ENCODE data around the gene SDR39U1. TPM values are rescaled to one million over a fixed set of nuclear protein-coding genes. Genes with fewer than 3 reads are reported as not detected.

SDR39U1 gene
- polyA plus RNA-seq, 4 donors, result 41.4 to 52.6 (median 50.2) TPM

- DNase-seq, result peak; percentile 66 to 69
- Histone ChIP-seq H3K27me3 (ENCODE audit: control insufficient read depth in 3 of 3, insufficient read depth in 3 of 3, low read length in 3 of 3) (no peaks in the 10 kb centered on the region), H3K9me3 (ENCODE audit: control insufficient read depth in 2 of 2, insufficient read depth in 1 of 2, low read depth in 1 of 2, low read length in 1 of 2) (no peaks in the 10 kb centered on the region), H3K4me3 (ENCODE audit: low read depth in 1 of 3, low read length in 3 of 3) (no peak overlapping the region), H3K27ac (ENCODE audit: low read depth in 1 of 3, low read length in 2 of 3) (no peak overlapping the region), H3K36me3 (ENCODE audit: control insufficient read depth in 3 of 3, insufficient read depth in 2 of 3, low read depth in 1 of 3, low read length in 3 of 3) (peaks cover 0 to 93% (median 0%) of the 10 kb centered on the region in 3 donors), H3K4me1 (ENCODE audit: control insufficient read depth in 3 of 3, insufficient read depth in 2 of 3, low read depth in 1 of 3, low read length in 2 of 3) (no peaks in the 10 kb centered on the region)
- 68 to 71% (median 70%) methylated on average over 16 of the region's 16 CpGs for WGBS, 3 donors
- FAIRE-seq, result no peak
These were observed 30.9 kb downstream of the SDR39U1 start for GRCh38 chr14:24411443-24412389.

- Histone ChIP-seq H3K27ac (ENCODE audit: low read depth in 1 of 3, low read length in 2 of 3) (no peak overlapping the region), H3K4me1 (ENCODE audit: control insufficient read depth in 3 of 3, insufficient read depth in 2 of 3, low read depth in 1 of 3, low read length in 2 of 3) (no peaks in the 10 kb centered on the region), H3K27me3 (ENCODE audit: control insufficient read depth in 3 of 3, insufficient read depth in 3 of 3, low read length in 3 of 3) (no peaks in the 10 kb centered on the region), H3K36me3 (ENCODE audit: control insufficient read depth in 3 of 3, insufficient read depth in 2 of 3, low read depth in 1 of 3, low read length in 3 of 3) (peaks cover 0 to 85% (median 0%) of the 10 kb centered on the region in 3 donors), H3K9me3 (ENCODE audit: control insufficient read depth in 2 of 2, insufficient read depth in 1 of 2, low read depth in 1 of 2, low read length in 1 of 2) (no peaks in the 10 kb centered on the region), H3K4me3 (ENCODE audit: low read depth in 1 of 3, low read length in 3 of 3) (no peak overlapping the region)
- 82 to 95% (median 91%) methylated on average over 10 of the region's 10 CpGs for WGBS, 3 donors
- DNase-seq (no peak), FAIRE-seq (no peak)
These were observed 32.6 kb downstream of the SDR39U1 start for GRCh38 chr14:24409956-24410355.

- Histone ChIP-seq H3K4me1 (ENCODE audit: control insufficient read depth in 3 of 3, insufficient read depth in 2 of 3, low read depth in 1 of 3, low read length in 2 of 3) (peaks cover 0 to 3% (median 0%) of the 10 kb centered on the region in 3 donors), H3K27me3 (ENCODE audit: control insufficient read depth in 3 of 3, insufficient read depth in 3 of 3, low read length in 3 of 3) (no peaks in the 10 kb centered on the region), H3K36me3 (ENCODE audit: control insufficient read depth in 3 of 3, insufficient read depth in 2 of 3, low read depth in 1 of 3, low read length in 3 of 3) (peaks cover 0 to 82% (median 0%) of the 10 kb centered on the region in 3 donors), H3K4me3 (ENCODE audit: low read depth in 1 of 3, low read length in 3 of 3) (no peak overlapping the region), H3K27ac (ENCODE audit: low read depth in 1 of 3, low read length in 2 of 3) (no peak overlapping the region), H3K9me3 (ENCODE audit: control insufficient read depth in 2 of 2, insufficient read depth in 1 of 2, low read depth in 1 of 2, low read length in 1 of 2) (no peaks in the 10 kb centered on the region)
- 83 to 89% (median 85%) methylated on average over 6 of the region's 6 CpGs for WGBS, 3 donors
- no peak for DNase-seq
- FAIRE-seq, result no peak
These were observed 33.4 kb downstream of the SDR39U1 start for GRCh38 chr14:24409192-24409591.

- WGBS, 3 donors, result 68 to 77% (median 72%) methylated on average over 3 of the region's 3 CpGs
- H3K9me3 ChIP-seq (ENCODE audit: control insufficient read depth in 2 of 2, insufficient read depth in 1 of 2, low read depth in 1 of 2, low read length in 1 of 2), result no peaks in the 10 kb centered on the region
- FAIRE-seq (no peak), DNase-seq (no peak)
- no peak overlapping the region for H3K27ac ChIP-seq (ENCODE audit: low read depth in 1 of 3, low read length in 2 of 3)
- H3K4me1 ChIP-seq (ENCODE audit: control insufficient read depth in 3 of 3, insufficient read depth in 2 of 3, low read depth in 1 of 3, low read length in 2 of 3), result peaks cover 0 to 7% (median 2%) of the 10 kb centered on the region in 3 donors
- H3K4me3 ChIP-seq (ENCODE audit: low read depth in 1 of 3, low read length in 3 of 3), result no peak overlapping the region
- peaks cover 0 to 78% (median 0%) of the 10 kb centered on the region in 3 donors for H3K36me3 ChIP-seq (ENCODE audit: control insufficient read depth in 3 of 3, insufficient read depth in 2 of 3, low read depth in 1 of 3, low read length in 3 of 3)
- H3K27me3 ChIP-seq (ENCODE audit: control insufficient read depth in 3 of 3, insufficient read depth in 3 of 3, low read length in 3 of 3), result no peaks in the 10 kb centered on the region
These were observed 33.8 kb downstream of the SDR39U1 start for GRCh38 chr14:24408764-24409163.

GRCh38 chr14:24407608-24408325 is 34.8 kb downstream of the SDR39U1 start:
- FAIRE-seq (no peak), DNase-seq (no peak)
- Histone ChIP-seq H3K36me3 (ENCODE audit: control insufficient read depth in 3 of 3, insufficient read depth in 2 of 3, low read depth in 1 of 3, low read length in 3 of 3) (peaks cover 0 to 72% (median 0%) of the 10 kb centered on the region in 3 donors), H3K4me1 (ENCODE audit: control insufficient read depth in 3 of 3, insufficient read depth in 2 of 3, low read depth in 1 of 3, low read length in 2 of 3) (peaks cover 0 to 13% (median 6%) of the 10 kb centered on the region in 3 donors), H3K27ac (ENCODE audit: low read depth in 1 of 3, low read length in 2 of 3) (no peak overlapping the region), H3K27me3 (ENCODE audit: control insufficient read depth in 3 of 3, insufficient read depth in 3 of 3, low read length in 3 of 3) (no peaks in the 10 kb centered on the region), H3K4me3 (ENCODE audit: low read depth in 1 of 3, low read length in 3 of 3) (no peak overlapping the region), H3K9me3 (ENCODE audit: control insufficient read depth in 2 of 2, insufficient read depth in 1 of 2, low read depth in 1 of 2, low read length in 1 of 2) (no peaks in the 10 kb centered on the region)
- 85 to 93% (median 93%) methylated on average over 18 of the region's 18 CpGs for WGBS, 3 donors

- Histone ChIP-seq H3K4me1 (ENCODE audit: control insufficient read depth in 3 of 3, insufficient read depth in 2 of 3, low read depth in 1 of 3, low read length in 2 of 3) (peaks cover 0 to 26% (median 13%) of the 10 kb centered on the region in 3 donors), H3K27ac (ENCODE audit: low read depth in 1 of 3, low read length in 2 of 3) (no peak overlapping the region), H3K9me3 (ENCODE audit: control insufficient read depth in 2 of 2, insufficient read depth in 1 of 2, low read depth in 1 of 2, low read length in 1 of 2) (no peaks in the 10 kb centered on the region), H3K4me3 (ENCODE audit: low read depth in 1 of 3, low read length in 3 of 3) (no peak overlapping the region), H3K36me3 (ENCODE audit: control insufficient read depth in 3 of 3, insufficient read depth in 2 of 3, low read depth in 1 of 3, low read length in 3 of 3) (peaks cover 0 to 68% (median 0%) of the 10 kb centered on the region in 3 donors), H3K27me3 (ENCODE audit: control insufficient read depth in 3 of 3, insufficient read depth in 3 of 3, low read length in 3 of 3) (no peaks in the 10 kb centered on the region)
- WGBS, 3 donors, result 84 to 94% (median 94%) methylated on average over 6 of the region's 6 CpGs
- DNase-seq (no peak), FAIRE-seq (no peak)
These were observed 36.2 kb downstream of the SDR39U1 start for GRCh38 chr14:24406416-24406815.

GRCh38 chr14:24404814-24405213 is 37.8 kb downstream of the SDR39U1 start:
- FAIRE-seq (no peak), DNase-seq (no peak)
- H3K36me3 ChIP-seq (ENCODE audit: control insufficient read depth in 3 of 3, insufficient read depth in 2 of 3, low read depth in 1 of 3, low read length in 3 of 3), result peaks cover 0 to 63% (median 0%) of the 10 kb centered on the region in 3 donors

GRCh38 chr14:24403294-24403998 is 39.1 kb downstream of the SDR39U1 start:
- peak overlapping the region in 1 of 3 donors; percentile 32 for H3K27ac ChIP-seq (ENCODE audit: low read depth in 1 of 3, low read length in 2 of 3)
- H3K4me1 ChIP-seq (ENCODE audit: control insufficient read depth in 3 of 3, insufficient read depth in 2 of 3, low read depth in 1 of 3, low read length in 2 of 3), result peaks cover 5 to 40% (median 21%) of the 10 kb centered on the region in 3 donors
- H3K27me3 ChIP-seq (ENCODE audit: control insufficient read depth in 3 of 3, insufficient read depth in 3 of 3, low read length in 3 of 3), result no peaks in the 10 kb centered on the region
- DNase-seq, result no peak
- 51 to 58% (median 52%) methylated on average over 7 of the region's 7 CpGs for WGBS, 3 donors
- no peak for FAIRE-seq
- H3K9me3 ChIP-seq (ENCODE audit: control insufficient read depth in 2 of 2, insufficient read depth in 1 of 2, low read depth in 1 of 2, low read length in 1 of 2), result no peaks in the 10 kb centered on the region
- peaks cover 0 to 49% (median 0%) of the 10 kb centered on the region in 3 donors for H3K36me3 ChIP-seq (ENCODE audit: control insufficient read depth in 3 of 3, insufficient read depth in 2 of 3, low read depth in 1 of 3, low read length in 3 of 3)
- no peak overlapping the region for H3K4me3 ChIP-seq (ENCODE audit: low read depth in 1 of 3, low read length in 3 of 3)

More at GRCh38 chr14:24404814-24405213, 37.8 kb downstream of the SDR39U1 start:
- peak overlapping the region in 1 of 3 donors; percentile 49 for H3K27ac ChIP-seq (ENCODE audit: low read depth in 1 of 3, low read length in 2 of 3)
- peaks cover 5 to 40% (median 18%) of the 10 kb centered on the region in 3 donors for H3K4me1 ChIP-seq (ENCODE audit: control insufficient read depth in 3 of 3, insufficient read depth in 2 of 3, low read depth in 1 of 3, low read length in 2 of 3)
- H3K27me3 ChIP-seq (ENCODE audit: control insufficient read depth in 3 of 3, insufficient read depth in 3 of 3, low read length in 3 of 3), result no peaks in the 10 kb centered on the region
- WGBS, 3 donors, result 71 to 78% (median 77%) methylated on average over 4 of the region's 4 CpGs
- no peak overlapping the region for H3K4me3 ChIP-seq (ENCODE audit: low read depth in 1 of 3, low read length in 3 of 3)
- no peaks in the 10 kb centered on the region for H3K9me3 ChIP-seq (ENCODE audit: control insufficient read depth in 2 of 2, insufficient read depth in 1 of 2, low read depth in 1 of 2, low read length in 1 of 2)
